Fibroblast of skin of left biceps (primary cell): ENCODE data around the gene DDR2.

ENCODE experiments used
- DNase-seq, 2 experiments: peaks; one replicate each; pipeline ENCODE4 v3.0.0-alpha.2; 2013; ENCODE audit warnings: low read depth in 2 of 2

Gene DDR2

DNA sequence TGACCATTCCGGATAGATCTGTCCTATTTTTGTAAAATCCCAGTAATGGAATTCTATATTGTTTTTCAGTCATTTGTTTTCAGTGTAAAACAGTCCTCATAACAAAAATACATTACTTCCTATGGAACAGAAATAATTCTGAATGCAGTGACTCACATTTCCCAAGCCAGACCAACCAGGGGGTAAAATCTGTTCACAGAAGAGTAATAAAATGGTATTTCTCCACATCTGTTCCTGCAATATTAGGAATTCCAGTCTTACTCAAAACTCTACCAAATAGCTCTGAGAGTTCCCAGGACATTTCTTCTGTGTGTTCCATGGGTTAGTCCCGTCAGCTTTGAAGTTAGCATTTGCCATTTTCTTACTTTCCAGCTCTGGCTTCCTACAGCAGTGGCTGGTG, 2.6 kb upstream of the DDR2 start:
- DNase-seq = peak; percentile 83 to 84

DNA sequence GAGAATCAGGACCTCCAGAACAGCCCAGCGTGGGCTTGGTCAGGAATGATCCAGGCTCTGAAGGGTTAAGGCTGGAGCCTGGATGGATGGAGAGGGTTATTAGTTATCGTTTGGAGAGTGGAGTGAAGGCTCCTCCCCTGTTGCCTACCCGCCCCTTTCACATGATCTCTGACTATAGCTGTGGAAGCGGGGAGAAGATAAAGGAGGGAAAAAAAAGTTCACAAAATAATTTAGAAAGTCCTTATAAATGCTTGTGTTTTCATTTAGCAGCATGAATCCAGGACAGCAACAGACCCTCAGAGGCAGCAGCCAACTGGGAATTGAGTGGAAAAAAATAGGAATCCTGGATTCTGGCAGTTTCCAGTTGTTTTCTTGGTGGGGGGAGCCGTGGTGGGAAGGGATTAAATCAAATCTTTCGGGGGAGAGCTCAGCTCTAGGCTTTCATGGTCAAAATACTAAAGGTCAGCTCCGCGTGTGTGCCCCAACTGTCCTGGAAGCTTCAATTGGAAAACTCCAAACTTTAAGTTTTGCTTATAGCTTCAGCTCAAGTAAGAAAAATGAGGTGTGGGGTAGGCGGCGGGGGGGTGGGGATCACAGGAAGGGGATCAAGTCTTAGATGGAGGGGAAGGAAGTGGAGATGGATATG, 595 bp upstream of the DDR2 start:
- DNase-seq = peak; percentile 56 to 63

DNA sequence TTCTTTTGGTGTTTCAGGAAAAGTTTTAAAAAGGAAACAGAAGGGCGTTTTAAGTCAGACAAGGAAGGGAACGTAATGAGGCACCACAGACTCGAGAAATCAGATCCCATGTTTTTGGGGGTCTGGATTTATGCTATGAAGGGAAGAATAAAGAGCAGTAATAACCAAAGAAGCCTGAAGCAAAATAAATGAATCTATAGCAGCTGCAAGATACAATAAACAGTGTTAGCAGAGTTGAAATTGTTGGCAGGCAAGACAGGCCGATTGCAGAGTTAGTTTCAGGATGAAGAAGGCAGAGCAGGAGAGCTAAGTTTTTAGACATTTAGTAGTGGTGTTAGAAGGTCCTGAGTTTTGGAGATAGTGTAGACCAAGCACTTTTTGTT, 425 bp downstream of the DDR2 start:
- DNase-seq = no peak

DNA sequence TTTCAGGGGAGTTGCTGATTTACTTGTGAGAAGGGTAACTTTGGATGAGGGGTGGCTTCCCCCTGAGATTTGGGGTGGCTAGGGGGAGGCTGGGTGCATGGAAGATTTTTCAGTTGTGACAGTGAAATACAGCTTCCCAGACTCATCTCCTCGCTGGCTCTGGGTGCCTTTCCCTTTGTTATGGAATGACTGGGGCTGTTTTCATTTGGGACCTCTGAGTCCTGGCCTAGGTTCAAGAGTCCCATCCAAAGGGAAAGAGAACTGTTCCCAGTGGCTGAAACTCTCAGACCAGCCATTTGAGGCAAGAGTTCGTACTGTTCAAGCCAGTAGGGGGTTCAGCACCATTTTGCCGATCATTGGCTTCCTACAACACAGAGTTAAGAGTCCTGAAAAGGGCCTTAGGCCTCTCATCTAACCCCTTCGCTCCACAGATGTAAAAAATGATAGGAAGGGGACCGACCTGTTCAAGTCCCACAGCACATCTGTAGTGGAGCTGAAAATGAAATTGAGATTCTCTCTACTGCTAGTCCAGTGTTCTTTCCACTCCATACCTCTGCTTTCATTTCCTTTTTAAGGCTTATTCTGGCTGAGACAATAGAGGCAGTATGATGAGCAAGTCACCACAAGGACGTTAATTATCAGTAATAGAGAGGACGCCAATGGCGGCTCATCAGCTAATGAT, 958 bp downstream of the DDR2 start:
- peak in 1 of 2 experiments; percentile 36 for DNase-seq

DNA sequence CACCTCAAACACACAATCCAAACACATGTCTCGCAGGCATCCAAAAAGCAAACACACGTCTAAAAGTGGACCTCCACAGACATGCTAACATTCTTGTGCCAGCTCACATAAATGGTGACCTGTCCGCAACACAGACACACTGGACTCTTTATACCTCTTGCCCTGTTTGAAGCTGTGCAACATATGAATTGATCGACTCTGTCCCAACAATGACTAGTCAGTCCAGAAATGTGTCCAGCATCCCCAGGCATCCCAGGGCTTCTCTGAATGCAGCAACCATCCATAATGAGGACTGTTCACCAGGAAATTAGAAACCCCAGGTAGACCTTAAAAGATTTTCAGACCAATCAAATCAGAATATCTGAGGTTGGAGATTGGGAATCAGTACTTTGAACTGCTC, 3.2 kb downstream of the DDR2 start:
- no peak for DNase-seq

DNA sequence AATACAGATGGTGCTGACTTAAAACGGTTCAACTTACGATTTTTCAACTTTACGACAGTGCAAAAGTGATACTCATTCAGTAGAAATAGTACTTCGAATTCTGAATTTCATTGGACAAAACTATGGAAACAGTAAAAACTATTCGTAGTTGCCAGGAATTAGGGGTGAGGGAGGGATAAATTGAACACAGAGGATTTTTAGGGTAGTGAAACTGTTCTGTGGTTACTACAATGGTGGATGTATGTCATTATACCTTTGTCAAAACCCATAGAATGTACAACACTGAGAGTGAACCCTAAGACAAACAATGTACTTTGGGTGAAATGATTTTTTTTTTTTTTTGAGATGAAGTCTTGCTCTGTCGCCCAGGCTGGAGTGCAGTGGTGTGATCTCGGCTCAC, 7.5 kb downstream of the DDR2 start:
- no peak for DNase-seq

DNA sequence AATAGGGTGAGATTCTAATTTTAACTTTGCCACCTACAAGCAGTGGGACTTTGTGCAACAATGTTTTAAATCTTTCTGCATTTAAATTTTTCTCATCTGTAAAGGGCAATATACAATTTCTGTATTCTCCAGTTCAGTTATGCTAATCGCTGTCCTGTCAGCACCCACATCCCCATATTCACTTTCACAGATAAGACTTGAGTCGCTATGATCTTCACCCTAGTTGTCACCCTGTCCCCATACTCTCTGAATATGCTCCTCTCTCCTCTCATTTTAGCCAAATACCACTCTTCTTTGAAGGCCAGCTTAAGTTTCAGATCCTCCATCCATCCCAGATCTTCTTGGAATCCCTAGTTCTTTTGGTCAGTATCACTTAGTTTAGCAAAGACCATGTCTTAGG, 8.8 kb downstream of the DDR2 start:
- DNase-seq = no peak

DNA sequence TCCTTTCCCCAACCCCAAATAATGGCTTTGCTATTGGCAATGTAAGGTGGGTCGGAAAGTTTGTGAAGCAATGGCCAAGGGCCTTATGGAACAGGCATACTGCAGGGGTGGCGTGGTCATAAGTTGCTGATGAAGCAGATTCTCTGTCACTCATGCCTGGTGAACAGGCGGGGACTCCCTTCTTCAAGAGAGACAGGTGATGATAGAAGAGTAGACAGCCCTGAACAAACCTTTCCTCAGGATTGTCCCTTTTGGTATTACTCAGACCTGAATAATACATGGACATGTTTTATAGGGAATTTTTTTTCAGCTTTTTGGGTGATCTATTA, 12.7 kb downstream of the DDR2 start:
- DNase-seq = no peak

DNA sequence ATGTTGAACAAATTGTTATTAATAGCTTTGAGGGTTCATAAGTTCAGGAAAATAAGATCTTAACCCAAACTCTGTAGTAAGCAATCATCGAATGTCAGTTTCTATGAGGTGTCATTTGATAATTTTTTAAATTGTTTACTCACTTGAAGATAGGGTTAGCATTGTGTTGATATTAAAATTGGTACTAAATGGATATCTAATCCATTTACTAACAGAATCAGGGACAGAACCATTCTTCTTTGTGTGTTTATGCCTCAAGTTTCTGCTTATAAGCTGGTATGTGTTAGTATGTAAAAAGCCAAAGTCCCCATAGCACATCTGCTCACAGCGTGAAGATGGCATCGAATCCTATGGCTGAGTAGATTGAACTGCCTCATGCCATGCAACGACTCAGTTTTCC, 13.4 kb downstream of the DDR2 start:
- no peak for DNase-seq

DNA sequence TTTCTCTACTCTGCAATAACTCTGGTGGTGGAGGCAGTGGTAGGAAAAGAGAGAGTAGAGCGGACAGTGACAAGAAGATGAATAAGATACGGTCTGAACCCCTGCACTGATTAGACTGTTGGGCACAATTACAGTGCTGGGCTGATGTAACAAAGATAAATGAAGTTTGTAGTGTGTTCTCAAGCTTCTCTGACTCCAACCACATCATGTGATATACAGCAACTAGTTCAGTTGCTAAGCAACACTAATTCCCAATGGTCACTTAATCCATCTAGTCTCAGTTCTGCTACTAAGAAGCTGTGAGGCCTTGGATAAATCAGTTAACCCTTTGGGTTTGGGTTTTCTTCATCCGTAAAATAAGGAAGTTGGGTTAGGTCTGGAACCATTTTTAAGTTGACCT, 17.3 kb downstream of the DDR2 start:
- DNase-seq = no peak

DNA sequence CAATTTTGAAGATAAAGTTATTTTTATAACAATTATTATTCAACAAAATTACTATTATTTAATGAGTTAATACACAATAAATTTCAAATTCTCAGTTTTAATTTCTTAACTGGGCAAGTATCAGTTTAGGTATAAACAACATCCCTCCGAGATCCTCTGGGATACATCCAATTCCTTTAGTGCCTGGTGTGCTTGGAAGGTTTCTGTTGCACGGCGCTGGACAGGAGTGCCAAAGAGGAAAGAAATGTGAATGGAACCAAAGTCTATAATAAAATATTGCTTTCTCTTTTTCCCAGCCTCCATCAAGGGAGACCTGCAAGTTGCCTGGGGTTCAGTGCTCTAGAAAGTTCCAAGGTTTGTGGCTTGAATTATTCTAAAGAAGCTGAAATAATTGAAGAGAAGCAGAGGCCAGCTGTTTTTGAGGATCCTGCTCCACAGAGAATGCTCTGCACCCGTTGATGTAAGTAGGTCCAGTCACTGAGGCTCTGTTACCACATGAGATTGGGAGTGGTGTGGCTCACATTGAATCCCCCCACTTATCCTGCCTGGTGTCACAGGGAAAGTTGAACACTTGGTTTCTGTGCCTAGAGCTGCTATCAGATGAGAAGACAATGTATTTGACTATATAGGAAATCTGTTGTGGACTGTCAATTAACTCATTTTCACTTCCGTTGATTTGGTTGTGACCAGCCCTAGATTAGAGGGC, 22.8 kb downstream of the DDR2 start:
- no peak for DNase-seq

DNA sequence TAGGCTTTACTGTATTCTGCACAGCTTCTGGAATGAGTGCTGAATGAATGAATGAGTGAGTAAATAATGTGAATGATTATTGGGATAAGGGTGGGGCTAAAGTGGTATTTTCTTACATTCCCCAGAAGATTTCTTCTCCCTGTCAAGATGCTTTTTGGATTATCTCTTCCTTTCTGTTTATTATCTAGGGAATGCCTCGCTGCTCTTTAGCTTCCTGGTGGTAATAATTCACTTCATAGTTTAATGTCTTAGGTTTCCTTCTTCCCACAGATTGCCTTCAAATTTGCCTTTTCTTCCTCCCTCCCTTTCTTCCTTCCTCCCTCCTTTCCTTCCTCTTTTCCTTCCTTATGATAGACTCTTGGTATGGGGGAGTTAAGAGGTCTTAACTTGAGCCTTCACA, 24.0 kb downstream of the DDR2 start:
- DNase-seq = no peak

DNA sequence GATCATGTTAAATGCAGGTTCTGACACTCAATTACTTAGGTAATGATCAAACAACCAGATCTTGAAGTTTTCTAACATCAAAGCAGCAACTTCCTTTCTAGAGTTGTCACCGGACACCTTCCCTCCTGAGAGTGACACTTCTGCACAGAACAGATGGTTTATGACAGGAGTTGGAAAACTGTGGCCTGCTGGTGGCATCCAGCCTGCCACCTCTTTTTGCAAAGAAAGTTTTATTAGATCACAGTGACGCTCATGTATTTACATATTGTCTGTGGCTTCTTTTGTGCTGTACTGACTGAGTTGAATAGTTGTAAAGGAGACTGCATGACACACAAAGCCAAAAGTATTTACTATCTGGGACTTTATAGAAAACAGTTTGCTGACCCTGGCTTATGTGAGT, 28.3 kb downstream of the DDR2 start:
- DNase-seq = no peak

DNA sequence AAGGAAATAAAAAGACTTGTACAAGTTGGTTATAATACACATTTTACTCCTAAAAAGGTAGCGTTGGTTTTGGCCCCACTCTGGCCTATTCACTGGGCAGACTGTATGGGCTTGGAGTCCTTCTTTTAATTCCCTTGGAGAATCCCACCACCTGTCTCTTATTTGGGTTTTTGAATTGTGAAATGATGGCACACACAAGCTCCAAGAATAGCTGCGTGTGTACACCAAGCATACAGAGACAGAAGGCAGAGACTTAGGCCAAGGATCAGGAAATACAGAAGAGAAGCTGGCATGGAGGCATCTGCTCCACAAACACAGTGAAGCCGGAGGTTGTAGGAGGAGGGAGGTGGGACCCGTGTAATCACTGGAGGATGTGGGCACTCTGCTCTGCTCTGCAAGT, 29.1 kb downstream of the DDR2 start:
- no peak for DNase-seq

DNA sequence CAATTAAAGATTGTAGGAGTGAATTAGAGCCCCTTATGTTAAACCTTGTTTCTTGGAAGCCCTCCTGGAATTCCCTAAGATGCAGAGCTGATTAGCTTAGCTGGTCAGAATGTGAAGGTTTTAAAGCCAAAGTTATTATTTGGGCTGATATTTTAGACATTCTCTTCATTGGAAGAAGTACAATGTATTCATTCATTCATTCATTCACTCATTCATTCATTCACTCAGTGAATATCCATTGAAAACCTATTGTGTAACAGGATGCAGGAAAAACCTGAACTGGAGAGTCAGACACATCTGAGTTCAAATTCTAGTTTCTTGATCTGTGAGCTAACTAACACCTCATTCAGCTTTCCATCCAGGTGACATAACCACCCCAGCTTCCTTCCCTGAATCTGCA, 29.7 kb downstream of the DDR2 start:
- DNase-seq = no peak

DNA sequence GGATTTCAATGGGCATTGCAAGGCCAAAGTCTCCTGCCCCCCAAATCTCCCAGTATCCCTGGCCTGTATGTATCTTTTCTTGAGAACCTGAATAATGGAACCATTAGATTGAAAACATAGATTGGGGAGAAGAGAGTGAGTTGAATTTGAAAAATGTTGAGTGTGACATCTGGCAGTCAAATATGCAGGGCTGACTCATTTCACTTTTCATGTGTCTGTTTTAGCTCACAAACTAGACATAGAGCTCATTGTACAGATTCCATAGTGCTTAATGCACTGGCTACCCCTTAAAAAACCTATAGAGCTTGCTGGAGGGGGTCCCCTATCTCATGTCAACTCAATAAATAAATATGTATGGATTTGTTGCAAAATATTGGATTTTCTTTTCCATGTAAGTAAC, 30.8 kb downstream of the DDR2 start:
- peak in 1 of 2 experiments; percentile 26 for DNase-seq

DNA sequence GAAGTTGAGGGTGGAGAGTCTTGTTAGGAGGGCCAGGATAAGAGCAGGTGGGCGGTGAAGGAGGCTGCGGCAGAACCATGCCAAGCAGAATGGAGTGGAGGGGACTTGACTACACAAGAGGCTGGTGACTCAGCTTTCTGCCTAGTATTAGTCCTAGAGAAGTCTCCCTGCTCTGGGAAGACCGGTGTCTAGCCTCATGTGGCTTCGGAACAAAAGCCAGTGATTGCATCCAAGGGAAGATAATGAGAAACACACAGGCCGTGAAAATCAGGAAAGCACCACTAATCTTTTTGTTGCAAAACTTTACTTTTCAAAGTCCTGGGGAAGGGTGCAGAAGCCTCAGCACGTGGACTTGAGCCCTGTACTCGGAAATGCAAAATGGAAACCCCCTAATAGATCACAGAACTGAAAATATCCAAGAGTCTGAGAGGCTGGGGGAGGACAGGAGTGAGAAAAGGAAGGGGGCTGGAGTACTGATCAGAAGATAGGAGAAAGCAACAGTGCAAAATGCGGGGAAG, 31.4 kb downstream of the DDR2 start:
- DNase-seq = peak; percentile 72 to 73

DNA sequence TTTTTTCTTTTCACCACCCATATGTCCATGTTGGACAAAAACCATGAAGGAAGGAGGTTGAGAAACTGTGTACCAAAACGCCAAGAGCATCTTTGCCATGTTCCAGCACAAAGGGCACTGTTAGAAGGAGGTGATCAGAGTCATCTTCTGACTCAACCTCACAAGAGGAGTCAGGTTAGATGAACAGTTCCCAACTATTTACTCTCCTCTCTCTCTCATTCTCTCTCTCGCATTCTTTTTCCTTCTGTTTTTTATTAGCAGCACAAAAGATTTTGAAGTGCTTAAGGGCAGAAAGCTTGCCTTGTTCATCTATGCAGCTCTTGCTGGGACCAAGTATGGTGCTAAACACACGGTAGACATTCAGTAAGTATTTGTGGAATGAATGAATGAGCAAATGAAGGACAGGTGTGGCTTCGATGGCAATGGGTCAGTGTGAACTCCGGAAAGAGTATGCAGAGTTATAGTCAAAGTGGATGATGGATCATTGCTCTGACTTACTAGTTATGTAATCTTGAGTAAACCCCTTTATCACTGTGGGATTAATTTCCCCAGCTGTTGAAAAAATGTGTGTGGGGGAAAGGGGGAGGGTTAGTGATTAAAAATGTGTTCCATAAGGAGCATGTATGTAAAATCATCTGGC, 33.9 kb downstream of the DDR2 start:
- peak; percentile 58 to 61 for DNase-seq

DNA sequence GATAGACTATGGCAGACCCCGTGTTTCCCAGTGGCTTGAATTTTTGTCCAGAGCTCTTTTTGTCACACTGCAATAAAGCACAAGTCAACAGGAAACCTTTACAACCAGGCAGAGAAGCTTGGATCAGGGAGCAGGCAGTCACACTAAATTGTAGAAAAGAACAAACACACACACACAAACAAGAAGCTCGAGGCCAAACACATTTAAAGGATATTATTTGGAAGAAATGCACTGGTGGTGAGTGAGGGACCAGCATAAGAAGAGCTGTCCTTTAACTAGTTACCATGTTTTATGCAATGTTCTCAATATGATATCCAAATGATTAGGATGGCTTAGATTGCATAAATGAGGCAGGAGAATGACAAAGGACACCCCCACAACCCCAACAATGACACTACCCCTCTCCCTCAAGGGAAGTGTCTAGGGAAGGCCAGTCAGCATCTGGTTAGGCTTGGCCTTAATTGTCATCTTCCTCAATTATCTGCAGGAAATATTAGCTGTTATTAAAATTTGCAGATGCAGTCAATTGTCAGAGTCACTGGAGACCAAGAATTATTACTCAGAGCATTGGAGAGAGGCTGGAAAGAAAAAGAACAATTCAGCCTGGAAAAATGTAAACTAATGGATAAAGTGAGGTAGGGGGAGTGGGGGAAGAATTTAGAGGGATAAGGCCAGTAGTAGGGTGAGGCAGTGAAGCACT, 35.3 kb downstream of the DDR2 start:
- no peak for DNase-seq

DNA sequence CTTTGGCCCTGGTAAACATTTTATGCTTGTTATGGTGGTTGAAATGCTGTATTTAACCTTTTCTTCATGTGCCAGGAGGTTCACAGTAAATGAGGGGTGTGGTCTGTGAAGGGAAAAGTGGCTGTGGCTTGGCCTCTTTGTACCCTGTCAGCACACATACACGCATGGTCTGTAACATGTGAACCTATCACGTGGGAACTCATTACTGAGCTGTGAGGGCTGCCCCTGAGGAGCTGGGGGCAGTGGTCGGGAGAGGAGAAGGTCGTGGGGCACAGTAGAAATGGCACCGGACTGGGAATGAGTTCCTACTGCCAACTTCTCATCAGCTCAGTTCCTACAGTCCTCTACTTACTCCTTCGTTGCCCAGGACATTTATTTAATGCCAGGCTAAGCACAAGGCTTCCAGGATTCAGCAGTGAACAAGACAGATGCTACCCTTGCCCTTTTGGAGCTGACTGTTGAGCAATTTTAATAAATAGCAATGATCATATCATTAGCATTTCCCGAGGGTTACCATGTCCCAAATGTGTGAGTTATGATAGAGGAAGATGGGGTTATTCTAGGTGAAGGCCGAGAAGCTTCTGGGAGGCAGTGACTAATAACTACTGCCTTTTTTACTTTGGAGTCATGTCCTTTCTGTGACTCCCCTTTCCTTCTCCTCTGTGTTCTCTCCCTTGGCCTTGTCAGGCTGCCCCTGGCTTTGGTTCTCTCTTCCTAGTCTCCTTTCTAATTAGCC, 38.8 kb downstream of the DDR2 start:
- DNase-seq = peak; percentile 47 to 54

DNA sequence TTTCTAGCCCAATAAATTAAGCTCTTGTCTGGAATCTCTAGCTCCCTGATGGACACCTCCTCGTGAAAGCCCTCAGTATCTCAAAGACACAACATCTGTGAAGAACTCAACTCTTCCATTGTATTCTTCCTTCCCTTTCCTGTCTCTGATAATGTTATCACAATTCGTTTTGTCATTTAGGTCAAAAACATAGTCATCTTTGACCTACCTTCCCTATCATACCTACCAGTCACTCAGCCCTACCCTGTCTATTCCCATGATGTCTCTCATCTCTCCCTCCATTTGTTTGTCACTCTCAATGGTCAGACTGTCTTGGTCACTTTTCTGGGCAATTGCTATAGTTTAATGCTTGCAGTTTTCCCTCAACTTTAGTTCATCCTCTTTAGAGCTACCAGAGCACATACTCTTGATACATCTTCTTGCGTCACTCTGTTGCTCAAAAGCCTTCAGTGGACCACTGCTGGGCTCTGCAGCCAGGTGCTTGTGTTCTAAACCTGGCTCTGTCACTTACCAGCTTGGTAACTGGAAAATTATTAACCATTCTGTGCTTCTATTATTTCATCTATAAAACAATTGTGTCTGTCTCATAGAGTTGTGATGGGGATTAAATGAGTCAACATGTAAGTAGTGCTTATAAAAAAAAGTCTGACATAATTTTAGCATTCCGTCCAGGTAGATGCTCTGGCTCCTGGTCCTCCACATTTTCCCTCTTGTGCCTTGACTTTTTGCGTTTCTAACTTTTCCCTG, 39.6 kb downstream of the DDR2 start:
- DNase-seq = no peak
